GM20000 (cell line): ENCODE data around the gene URI1.

ENCODE experiments used
- DNase-seq: peaks from one replicate; pipeline ENCODE4 v3.0.0; 2012; ENCODE audit warnings: low spot score
- TF ChIP-seq, protein P1 (sequence below): IDR thresholded peaks from 2 replicates; pipeline ENCODE4 v1.5.1; 2012; ENCODE audit warnings: mild to moderate bottlenecking, control low read depth; ENCODE audit errors: extremely low read depth, missing control alignments

The URI1 gene

DNA sequence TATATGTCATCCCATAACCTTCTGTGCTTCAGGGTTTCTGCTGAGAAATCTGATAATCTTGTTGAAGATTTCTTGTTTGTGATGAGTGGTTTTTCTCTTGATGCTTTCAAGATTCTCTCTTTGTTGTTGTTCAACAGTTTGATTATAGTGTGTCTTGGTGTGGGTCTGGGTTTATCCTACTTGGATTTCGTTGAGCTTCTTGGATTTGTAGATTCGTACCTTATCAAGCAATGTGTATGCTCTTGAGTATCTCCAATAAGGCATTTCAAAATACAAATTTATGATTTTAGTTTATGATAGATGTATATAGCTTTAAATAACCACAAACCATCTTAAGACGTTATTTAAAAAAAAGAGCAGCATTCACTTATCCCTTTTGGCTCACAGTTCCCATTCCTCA, 57.5 kb downstream of the URI1 start:
- TF ChIP-seq, protein P1, sequence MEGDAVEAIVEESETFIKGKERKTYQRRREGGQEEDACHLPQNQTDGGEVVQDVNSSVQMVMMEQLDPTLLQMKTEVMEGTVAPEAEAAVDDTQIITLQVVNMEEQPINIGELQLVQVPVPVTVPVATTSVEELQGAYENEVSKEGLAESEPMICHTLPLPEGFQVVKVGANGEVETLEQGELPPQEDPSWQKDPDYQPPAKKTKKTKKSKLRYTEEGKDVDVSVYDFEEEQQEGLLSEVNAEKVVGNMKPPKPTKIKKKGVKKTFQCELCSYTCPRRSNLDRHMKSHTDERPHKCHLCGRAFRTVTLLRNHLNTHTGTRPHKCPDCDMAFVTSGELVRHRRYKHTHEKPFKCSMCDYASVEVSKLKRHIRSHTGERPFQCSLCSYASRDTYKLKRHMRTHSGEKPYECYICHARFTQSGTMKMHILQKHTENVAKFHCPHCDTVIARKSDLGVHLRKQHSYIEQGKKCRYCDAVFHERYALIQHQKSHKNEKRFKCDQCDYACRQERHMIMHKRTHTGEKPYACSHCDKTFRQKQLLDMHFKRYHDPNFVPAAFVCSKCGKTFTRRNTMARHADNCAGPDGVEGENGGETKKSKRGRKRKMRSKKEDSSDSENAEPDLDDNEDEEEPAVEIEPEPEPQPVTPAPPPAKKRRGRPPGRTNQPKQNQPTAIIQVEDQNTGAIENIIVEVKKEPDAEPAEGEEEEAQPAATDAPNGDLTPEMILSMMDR, result no peak
- no peak for DNase-seq

DNA sequence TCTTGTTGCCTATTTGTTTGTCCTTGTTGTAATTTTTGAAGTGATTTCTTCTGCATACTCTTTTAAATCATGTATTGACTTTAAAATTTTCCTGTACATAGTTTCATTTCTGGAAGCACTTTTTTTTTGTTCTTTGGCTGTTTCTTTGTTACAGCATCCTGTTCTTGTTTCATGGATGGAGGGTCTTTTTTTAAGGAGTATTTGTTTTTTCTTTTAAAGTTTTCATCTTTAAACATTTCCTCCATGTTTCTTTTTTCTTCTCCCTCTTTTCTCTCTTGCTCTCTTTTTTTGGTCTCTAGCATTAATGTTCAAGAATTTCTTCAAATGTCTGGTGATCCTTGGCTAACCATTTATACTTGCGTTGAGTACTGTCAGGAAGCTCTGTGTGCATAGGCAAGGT, 58.8 kb downstream of the URI1 start:
- DNase-seq, result no peak

DNA sequence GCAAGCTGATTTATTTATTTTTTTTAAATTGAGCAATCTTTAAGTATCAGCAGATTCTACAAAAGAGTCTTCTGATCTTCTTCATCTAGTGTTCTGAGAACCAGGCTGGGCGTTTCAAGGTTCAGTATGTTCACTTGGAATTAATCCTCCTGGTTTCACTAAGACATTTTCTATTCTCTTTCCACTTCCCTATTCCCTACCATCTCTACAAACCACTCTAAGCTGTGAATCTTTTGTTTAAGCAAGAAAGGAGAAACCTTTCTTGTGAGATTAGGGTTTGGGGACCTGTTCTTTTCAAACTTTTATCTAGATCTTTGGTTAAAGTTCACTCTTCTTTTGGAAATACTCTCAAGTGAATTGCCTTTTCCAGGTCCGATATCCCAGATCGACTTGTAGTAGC, 59.3 kb downstream of the URI1 start:
- TF ChIP-seq, protein P1, result no peak
- DNase-seq, result no peak

More for the DNA sequence above, 58.8 kb downstream of the URI1 start:
- TF ChIP-seq, protein P1, result no peak

DNA sequence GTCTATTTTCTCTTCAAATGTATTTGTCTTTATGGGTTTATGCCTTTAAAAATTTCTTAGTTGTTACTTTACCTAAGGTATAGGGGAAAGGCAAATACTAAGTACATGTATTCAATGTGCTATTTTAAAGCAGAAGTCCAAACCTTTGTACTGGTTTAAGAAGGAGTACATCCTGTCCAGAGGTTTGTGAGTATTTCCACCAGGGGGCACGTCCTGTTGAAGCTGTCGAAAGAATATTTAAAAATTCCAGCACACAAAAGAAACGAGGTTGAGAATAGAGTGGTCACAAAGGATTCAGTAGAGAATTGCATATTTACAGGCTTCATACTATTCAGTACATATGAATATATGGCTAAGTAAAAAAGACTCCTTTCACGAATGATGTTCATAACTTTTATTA, 59.8 kb downstream of the URI1 start:
- TF ChIP-seq, protein P1, result no peak
- no peak for DNase-seq

DNA sequence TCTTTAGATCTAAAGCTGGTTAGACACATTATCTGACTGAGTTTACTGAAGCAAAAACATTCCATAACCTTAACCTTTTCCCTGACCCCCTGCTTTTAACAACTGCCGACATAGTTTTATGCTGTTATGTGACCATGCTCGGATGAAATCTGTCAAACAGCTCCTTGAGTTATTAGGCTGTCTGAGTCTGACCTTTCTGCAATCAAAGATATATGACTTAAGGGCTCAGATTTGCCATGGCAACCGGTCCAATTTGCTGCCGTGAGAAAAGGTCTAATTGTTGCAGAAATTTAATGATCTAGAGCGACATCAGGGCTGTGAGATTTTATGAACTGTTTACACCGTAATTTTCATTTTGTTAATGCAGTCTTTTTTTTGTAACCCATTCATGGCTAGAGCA, 61.8 kb downstream of the URI1 start:
- TF ChIP-seq, protein P1, result no peak
- no peak for DNase-seq

DNA sequence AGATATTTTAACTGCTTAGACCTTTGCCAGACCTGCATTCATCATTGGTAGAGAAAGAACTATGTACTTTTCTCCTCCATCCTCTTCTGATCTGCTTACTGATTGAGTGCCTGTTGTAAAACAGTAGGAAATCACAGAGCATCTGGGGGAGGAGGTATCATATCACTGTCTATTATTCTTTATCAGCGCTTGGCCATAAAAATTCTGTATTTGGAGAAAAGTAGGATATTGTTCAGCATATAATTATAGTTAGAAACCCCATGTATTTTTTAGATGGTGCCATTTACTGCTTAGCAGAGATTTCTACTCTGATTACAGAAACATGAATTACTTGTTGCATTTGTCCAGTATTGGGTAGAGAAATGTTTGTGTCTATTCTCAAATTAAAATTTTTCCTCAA, 62.4 kb downstream of the URI1 start:
- DNase-seq, result no peak
- TF ChIP-seq, protein P1, result no peak

DNA sequence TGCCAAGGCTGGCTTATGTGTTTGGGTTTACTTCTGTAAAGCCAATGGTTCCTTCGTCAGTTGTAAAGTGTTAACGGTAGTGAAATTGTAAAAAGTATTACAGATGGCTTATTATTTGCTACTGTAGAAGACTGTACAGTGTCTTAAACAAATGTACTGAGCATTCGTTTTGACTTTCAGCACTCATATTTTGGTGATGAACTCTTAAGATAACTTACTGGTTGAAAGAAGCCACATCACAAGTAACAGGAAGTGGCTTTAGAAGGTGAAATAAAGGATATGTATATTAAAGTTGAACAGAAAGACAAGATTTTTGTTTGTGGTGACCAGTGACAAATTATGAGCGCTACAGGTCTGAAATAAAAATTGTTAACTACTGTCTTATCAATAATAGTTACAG, 64.2 kb downstream of the URI1 start:
- TF ChIP-seq, protein P1, result no peak
- DNase-seq, result no peak
